C4-2B (cell line): Measurements from ENCODE around the gene OPCML.

ENCODE experiments used
- ZFX ChIP-seq: fragments of 450-650 bp; IDR thresholded peaks from 2 replicates; pipeline ENCODE4 v1.6.1; 2017
- TF ChIP-seq, protein P1 (sequence below): fragments of 450-650 bp; conservative IDR thresholded peaks from 2 replicates; pipeline ENCODE4 v1.5.1; 2017; ENCODE audit warnings: mild to moderate bottlenecking

DNA sequence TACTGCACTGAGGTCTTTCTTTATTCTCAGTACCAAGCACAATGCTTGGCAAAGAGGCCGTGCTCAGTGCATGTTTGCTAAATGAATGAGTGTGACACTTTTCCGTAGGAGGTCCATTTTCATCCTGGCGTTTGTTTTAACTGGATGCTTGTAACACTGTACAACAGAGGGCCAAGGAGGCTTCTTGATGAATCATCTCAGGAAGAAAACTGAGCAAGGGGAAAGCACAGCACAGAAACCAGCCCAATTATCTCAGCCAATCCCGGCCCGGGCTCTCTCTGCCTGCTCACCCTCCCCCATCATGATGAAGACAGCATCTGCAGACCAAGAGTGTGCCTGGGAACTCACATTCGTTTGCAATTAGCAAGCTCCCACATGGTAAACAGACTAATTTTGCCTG is 570.3 kb downstream of the OPCML start:
- TF ChIP-seq, protein P1, sequence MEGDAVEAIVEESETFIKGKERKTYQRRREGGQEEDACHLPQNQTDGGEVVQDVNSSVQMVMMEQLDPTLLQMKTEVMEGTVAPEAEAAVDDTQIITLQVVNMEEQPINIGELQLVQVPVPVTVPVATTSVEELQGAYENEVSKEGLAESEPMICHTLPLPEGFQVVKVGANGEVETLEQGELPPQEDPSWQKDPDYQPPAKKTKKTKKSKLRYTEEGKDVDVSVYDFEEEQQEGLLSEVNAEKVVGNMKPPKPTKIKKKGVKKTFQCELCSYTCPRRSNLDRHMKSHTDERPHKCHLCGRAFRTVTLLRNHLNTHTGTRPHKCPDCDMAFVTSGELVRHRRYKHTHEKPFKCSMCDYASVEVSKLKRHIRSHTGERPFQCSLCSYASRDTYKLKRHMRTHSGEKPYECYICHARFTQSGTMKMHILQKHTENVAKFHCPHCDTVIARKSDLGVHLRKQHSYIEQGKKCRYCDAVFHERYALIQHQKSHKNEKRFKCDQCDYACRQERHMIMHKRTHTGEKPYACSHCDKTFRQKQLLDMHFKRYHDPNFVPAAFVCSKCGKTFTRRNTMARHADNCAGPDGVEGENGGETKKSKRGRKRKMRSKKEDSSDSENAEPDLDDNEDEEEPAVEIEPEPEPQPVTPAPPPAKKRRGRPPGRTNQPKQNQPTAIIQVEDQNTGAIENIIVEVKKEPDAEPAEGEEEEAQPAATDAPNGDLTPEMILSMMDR: no peak
- no peak for TF ChIP-seq ZFX
